Psoas muscle (tissue), 8 donors: Measurements from ENCODE around the gene CD247. TPM values are rescaled to one million over a fixed set of nuclear protein-coding genes. Genes with fewer than 3 reads are reported as not detected.

Experiments used
- ATAC-seq, 4 donors: fragments of 200-7000 bp; cut with Tn5 transposase; one replicate each; pipeline ENCODE4 v1.9.1; 2020; ENCODE audit warnings: moderate library complexity in 3 of 4, mild to moderate bottlenecking in 2 of 4
- DNase-seq, 2 donors: peaks; one replicate each; pipeline ENCODE4 v3.0.0-alpha.2; 2020
- H3K27ac ChIP-seq: fragments of 200-600 bp; one replicate; pipeline ENCODE4 v1.8.0; 2022
- H3K27me3 ChIP-seq, 3 donors: fragments of 200-600 bp in 1 of 3; one replicate each; pipeline versions ENCODE4 v1.6.1 to v1.8.0; 2013 to 2022; ENCODE audit warnings: low read length in 2 of 3, mild to moderate bottlenecking in 2 of 3, moderate library complexity in 1 of 3; ENCODE audit not compliant: insufficient read depth in 3 of 3
- H3K36me3 ChIP-seq, 2 donors: fragments of 200-600 bp in 1 of 2; one replicate each; pipeline versions ENCODE4 v1.6.1 to v1.8.0; 2013 to 2022; ENCODE audit warnings: low read depth in 1 of 2, mild to moderate bottlenecking in 1 of 2, moderate library complexity in 1 of 2; ENCODE audit not compliant: insufficient read depth in 1 of 2
- H3K4me1 ChIP-seq: fragments of 200-600 bp; one replicate; pipeline ENCODE4 v1.8.0; 2022
- H3K4me3 ChIP-seq: fragments of 200-600 bp; one replicate; pipeline ENCODE4 v1.8.0; 2022; ENCODE audit warnings: mild to moderate bottlenecking
- H3K9me3 ChIP-seq: fragments of 200-600 bp; one replicate; pipeline ENCODE4 v1.8.0; 2022
- WGBS, 3 donors: extraction: QIAGEN DNeasy Blood & Tissue Kit; methylation state at CpG; one replicate each; pipeline versions ENCODE4 v1.1.6 to v1.1.7; 2013; 5-methylcytosine and 5-hydroxymethylcytosine counted together
- intact Hi-C, 2 donors: fragments of 100-400 bp; cut with DNase I; formaldehyde crosslinking; loops; one replicate each; pipeline versions ENCODE4 v1.11.0 to v1.14.2; 2022
- polyA plus RNA-seq, 3 donors: library from polyadenylated mRNA; stranded (reverse); fragments of 200-250 nt; gene quantifications; one replicate each; pipeline ENCODE4 v1.2.3, GENCODE V29; 2013
- total RNA-seq, 4 donors: library from RNA; stranded (reverse); fragmentation: NEBNext Ultra II Directional in 2 of 4; extraction: Animal tissue kit (Norgen Biotek cat#: 25700) in 2 of 4; gene quantifications; one replicate each; pipeline versions ENCODE4 v1.2.1 to v1.2.4, GENCODE V29; 2021 to 2023
- TF ChIP-seq, protein P1 (sequence below): fragments of 200-600 bp; IDR thresholded peaks from one replicate; pipeline ENCODE4 v1.8.0; 2022; ENCODE audit warnings: antibody characterized with exemption
- donor health status: healthy with polysubstance abuse.
- donor health status: DM: no; HTN: no; CAD: no; lungs with moderate emphysema.
- donor health status: Bipolar disorder and iron deficiency.
- donor health status: healthy.
- donor health status: DM: yes; HTN: yes; CAD: no.
- donor health status: DM: no; HTN: no; CAD: no.
- donor health status: DM: no; HTN: no; CAD: no.
- donor health status: DM: yes; HTN: yes; CAD: no.

Gene CD247
- total and polyA plus RNA-seq, 7 donors: 0.18 to 1.9 (median 0.65) TPM

GRCh38 chr1:167491586-167492461 is 26.5 kb downstream of the CD247 start:
- DNase-seq (no peak), ATAC-seq (no peak)
- peaks cover 0 to 2% (median 0%) of the 10 kb centered on the region in 3 donors for H3K27me3 ChIP-seq
- no peaks in the 10 kb centered on the region for H3K36me3 ChIP-seq
- no peak overlapping the region for H3K27ac ChIP-seq
- TF ChIP-seq, protein P1, sequence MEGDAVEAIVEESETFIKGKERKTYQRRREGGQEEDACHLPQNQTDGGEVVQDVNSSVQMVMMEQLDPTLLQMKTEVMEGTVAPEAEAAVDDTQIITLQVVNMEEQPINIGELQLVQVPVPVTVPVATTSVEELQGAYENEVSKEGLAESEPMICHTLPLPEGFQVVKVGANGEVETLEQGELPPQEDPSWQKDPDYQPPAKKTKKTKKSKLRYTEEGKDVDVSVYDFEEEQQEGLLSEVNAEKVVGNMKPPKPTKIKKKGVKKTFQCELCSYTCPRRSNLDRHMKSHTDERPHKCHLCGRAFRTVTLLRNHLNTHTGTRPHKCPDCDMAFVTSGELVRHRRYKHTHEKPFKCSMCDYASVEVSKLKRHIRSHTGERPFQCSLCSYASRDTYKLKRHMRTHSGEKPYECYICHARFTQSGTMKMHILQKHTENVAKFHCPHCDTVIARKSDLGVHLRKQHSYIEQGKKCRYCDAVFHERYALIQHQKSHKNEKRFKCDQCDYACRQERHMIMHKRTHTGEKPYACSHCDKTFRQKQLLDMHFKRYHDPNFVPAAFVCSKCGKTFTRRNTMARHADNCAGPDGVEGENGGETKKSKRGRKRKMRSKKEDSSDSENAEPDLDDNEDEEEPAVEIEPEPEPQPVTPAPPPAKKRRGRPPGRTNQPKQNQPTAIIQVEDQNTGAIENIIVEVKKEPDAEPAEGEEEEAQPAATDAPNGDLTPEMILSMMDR: no peak
- H3K4me1 ChIP-seq: no peaks in the 10 kb centered on the region
- no peaks in the 10 kb centered on the region for H3K9me3 ChIP-seq
- intact Hi-C loops: no loop called here
- no peak overlapping the region for H3K4me3 ChIP-seq
- 71 to 72% (median 71%) methylated on average over 12 of the region's 12 CpGs for WGBS, 3 donors

DNA sequence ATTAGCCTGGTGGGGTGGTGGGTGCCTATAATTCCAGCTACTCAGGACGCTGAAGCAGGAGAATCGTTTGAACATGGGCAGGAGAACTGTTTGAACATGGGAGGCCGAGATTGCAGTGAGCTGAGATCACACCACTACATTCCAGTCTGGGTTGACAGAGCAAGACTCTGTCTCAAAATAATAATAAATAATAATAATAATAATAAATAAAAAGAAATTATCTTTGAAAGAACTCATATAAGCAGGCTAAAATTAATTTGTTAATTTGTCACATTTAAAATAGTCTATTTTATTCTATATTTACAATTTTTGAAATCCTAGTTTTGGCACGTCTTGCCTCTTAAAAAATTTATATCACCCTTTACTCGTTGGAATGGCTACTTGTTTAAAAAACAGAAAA is 27.6 kb downstream of the CD247 start:
- intact Hi-C loops: no loop called here
- DNase-seq (no peak), ATAC-seq (no peak)
- no peaks in the 10 kb centered on the region for H3K4me1 ChIP-seq
- H3K27ac ChIP-seq: no peak overlapping the region
- TF ChIP-seq, protein P1: no peak
- H3K9me3 ChIP-seq: no peaks in the 10 kb centered on the region
- H3K27me3 ChIP-seq: peaks cover 0 to 2% (median 0%) of the 10 kb centered on the region in 3 donors
- no peak overlapping the region for H3K4me3 ChIP-seq
- no peaks in the 10 kb centered on the region for H3K36me3 ChIP-seq
- 76 to 82% (median 82%) methylated on average over 5 of the region's 5 CpGs for WGBS, 3 donors

- ATAC-seq: no peak
- peaks cover 0 to 2% (median 0%) of the 10 kb centered on the region in 3 donors for H3K27me3 ChIP-seq
Measured at GRCh38 chr1:167489571-167490340, 28.6 kb downstream of the CD247 start.

GRCh38 chr1:167488786-167489185 is 29.5 kb downstream of the CD247 start:
- peaks cover 0 to 2% (median 0%) of the 10 kb centered on the region in 3 donors for H3K27me3 ChIP-seq
- H3K4me1 ChIP-seq: no peaks in the 10 kb centered on the region
- no peaks in the 10 kb centered on the region for H3K9me3 ChIP-seq
- 45 to 62% (median 50%) methylated on average over 14 of the region's 14 CpGs for WGBS, 3 donors
- intact Hi-C loops: no loop called here
- H3K27ac ChIP-seq: no peak overlapping the region
- TF ChIP-seq, protein P1: no peak
- no peak for DNase-seq
- no peak overlapping the region for H3K4me3 ChIP-seq
- H3K36me3 ChIP-seq: no peaks in the 10 kb centered on the region
- ATAC-seq: no peak

More at GRCh38 chr1:167489571-167490340, 28.6 kb downstream of the CD247 start:
- TF ChIP-seq, protein P1: no peak
- intact Hi-C loops: no loop called here
- H3K27ac ChIP-seq: no peak overlapping the region
- H3K4me3 ChIP-seq: no peak overlapping the region
- no peaks in the 10 kb centered on the region for H3K9me3 ChIP-seq
- H3K4me1 ChIP-seq: no peaks in the 10 kb centered on the region
- H3K36me3 ChIP-seq: no peaks in the 10 kb centered on the region
- 83 to 85% (median 84%) methylated on average over 20 of the region's 20 CpGs for WGBS, 3 donors
- no peak for DNase-seq
